ENCODE measurements around the gene TRMT2A.

TRMT2A gene

DNA sequence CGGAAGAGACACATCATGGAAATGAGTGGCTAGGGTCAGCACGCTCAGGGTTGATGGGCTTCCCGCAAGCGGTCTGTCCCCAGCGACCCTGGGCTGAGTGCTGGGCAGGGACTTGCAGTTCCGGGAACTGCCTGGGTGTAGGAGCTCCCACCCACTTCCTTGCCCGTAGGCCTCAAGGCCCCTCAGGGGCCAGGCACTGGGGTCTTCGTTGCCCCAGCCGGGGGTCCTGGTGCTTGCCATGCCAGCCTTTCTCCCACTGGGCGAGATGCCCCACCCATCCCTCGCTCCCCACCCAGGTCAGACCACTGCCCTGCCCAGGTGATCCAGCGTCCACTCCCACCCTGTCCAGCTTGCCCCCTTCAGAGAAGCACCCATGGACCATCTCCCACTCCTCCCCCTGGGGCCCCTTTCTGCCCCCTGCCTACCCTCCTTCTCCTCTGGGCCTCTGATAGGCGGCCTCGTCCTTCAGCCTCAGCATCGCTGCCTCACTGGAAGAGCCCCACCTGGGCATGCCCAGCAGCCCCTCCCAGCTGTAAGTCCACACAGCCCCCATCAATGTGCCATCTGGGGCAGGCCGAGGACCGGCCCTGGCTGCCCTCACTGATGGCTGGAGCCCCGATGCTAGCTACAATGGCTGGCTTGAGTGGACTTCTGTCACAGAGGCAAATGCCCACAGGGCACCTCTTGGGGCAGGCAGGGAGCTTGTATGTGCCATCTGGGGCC lies 54.8 kb downstream of the TRMT2A start:
- Histone ChIP-seq H3K4me1 (ENCODE audit: control insufficient read depth, insufficient read depth, low read length, poor library complexity, severe bottlenecking) (no peaks in the 10 kb centered on the region), H3K36me3 (ENCODE audit: control insufficient read depth, insufficient read depth, low read length) (peaks cover 47% of the 10 kb centered on the region), H3K27ac (ENCODE audit: insufficient read depth, low read length, poor library complexity, severe bottlenecking) (no peak overlapping the region), H3K4me3 (ENCODE audit: insufficient read depth, low read depth, low read length, poor library complexity, severe bottlenecking) (no peak overlapping the region), H3K9me3 (ENCODE audit: control insufficient read depth, low read length) (no peaks in the 10 kb centered on the region), H3K27me3 (replicated peaks; ENCODE audit: control insufficient read depth, insufficient read depth, low read length, poor library complexity, severe bottlenecking) (no peaks in the 10 kb centered on the region)
- no peak for DNase-seq
